Duodenal mucosa (tissue), 2 donors: ENCODE measurements around the gene PTX4.
"Not testable (repeated sequence)": the region's sequence is repeated elsewhere in the genome, so short reads cannot be mapped to it uniquely, and the experiment has no call there.

Experiments
- H3K27ac ChIP-seq: one replicate; pipeline ENCODE4 v1.7.0; 2013; ENCODE audit warnings: low read depth, low read length
- H3K27me3 ChIP-seq, 2 donors: one replicate each; pipeline ENCODE4 v1.7.0; 2013; ENCODE audit warnings: low read length in 2 of 2, control low read depth in 1 of 2; ENCODE audit not compliant: insufficient read depth in 2 of 2, control insufficient read depth in 1 of 2
- H3K36me3 ChIP-seq, 2 donors: one replicate each; pipeline ENCODE4 v1.7.0; 2013; ENCODE audit warnings: low read length in 2 of 2, control low read depth in 1 of 2; ENCODE audit not compliant: insufficient read depth in 2 of 2, control insufficient read depth in 1 of 2
- H3K4me1 ChIP-seq, 2 donors: one replicate each; pipeline ENCODE4 v1.7.0; 2013; ENCODE audit warnings: low read length in 2 of 2, control low read depth in 1 of 2; ENCODE audit not compliant: insufficient read depth in 2 of 2, control insufficient read depth in 1 of 2
- H3K4me3 ChIP-seq, 2 donors: one replicate each; pipeline ENCODE4 v1.7.0; 2013; ENCODE audit warnings: low read length in 2 of 2, low read depth in 1 of 2
- H3K9ac ChIP-seq, 2 donors: one replicate each; pipeline ENCODE4 v1.7.0; 2013; ENCODE audit warnings: low read length in 2 of 2, low read depth in 1 of 2
- H3K9me3 ChIP-seq, 2 donors: one replicate each; pipeline ENCODE4 v1.7.0; 2013; ENCODE audit warnings: low read length in 2 of 2, control low read depth in 1 of 2; ENCODE audit not compliant: control insufficient read depth in 1 of 2

The PTX4 gene

DNA sequence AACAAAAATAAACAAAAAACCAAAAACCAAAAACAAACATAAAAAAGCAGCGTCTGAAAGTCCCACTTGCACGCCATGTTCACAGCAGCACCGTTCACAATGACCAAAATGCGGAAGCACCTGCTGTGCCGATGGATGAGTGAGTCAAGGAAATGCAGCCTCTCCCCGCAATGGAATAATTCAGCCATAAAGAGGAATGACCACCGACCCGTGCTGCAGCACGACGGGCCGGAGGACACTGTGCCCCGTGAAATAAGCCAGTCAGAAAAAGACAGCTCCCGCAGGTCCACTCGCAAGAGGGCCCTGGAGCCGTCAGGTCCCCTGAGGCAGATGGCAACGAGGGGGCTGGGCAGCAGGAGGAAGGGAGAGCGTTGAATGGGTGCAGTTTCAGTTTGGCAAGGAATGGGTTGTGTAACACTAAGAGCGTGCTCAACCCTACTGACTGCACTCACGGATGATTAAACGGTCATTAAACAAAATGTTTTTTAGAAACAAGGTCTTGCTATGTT lies 19.0 kb downstream of the PTX4 start:
- no peaks in the 10 kb centered on the region for H3K36me3 ChIP-seq
- peaks cover 7 to 26% of the 10 kb centered on the region in 2 donors for H3K4me1 ChIP-seq
- H3K9ac ChIP-seq, result peak overlapping the region in 1 of 2 donors; percentile 6
- no peak overlapping the region for H3K4me3 ChIP-seq
- no peaks in the 10 kb centered on the region for H3K27me3 ChIP-seq
- no peak overlapping the region for H3K27ac ChIP-seq
- H3K9me3 ChIP-seq, result no peaks in the 10 kb centered on the region

DNA sequence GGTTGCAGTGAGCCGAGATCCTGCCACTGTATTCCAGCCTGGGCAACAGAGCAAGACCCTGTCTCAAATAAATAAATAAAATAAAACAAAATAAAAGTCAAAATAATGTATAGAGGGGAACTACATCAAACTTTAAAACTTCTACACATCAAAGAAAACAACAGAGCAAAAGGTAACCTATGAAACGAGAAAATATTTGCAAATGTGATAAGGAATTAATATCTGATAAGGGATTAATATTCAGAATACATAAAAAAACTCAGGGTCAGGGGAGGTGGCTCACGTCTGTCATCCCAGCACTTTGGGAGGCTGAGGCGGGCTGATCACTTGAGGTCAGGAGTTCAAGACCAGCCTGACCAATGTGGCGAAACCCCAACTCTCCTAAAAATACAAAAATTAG lies 19.6 kb downstream of the PTX4 start:
- not testable (repeated sequence) for H3K9ac ChIP-seq

DNA sequence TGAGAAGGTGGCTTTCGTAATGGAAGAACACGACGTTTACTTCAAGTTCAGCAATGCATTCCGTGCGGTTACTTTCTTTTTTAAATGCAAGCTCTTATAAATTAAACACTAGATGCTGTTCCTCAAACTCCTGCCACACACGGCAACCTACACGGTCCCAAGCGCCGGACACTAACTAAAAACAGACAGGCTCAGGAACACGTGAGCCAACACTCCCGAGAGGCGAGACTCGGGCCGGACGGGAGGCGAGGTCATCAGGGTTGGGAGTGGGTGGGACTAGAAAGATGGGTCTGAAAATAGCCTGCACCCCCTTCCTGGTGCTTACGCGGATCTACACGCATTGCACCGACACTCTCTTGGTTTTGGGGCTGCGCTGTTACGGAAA lies 20.3 kb downstream of the PTX4 start:
- Histone ChIP-seq H3K9ac (no peak overlapping the region), H3K27ac (no peak overlapping the region), H3K9me3 (no peaks in the 10 kb centered on the region), H3K4me3 (no peak overlapping the region), H3K4me1 (peaks cover 0 to 17% of the 10 kb centered on the region in 2 donors), H3K36me3 (peaks cover 0 to 5% of the 10 kb centered on the region in 2 donors), H3K27me3 (no peaks in the 10 kb centered on the region)

More for the DNA sequence above, 19.6 kb downstream of the PTX4 start:
- not testable (repeated sequence) for H3K36me3 ChIP-seq, H3K9me3 ChIP-seq, H3K27me3 ChIP-seq, H3K27ac ChIP-seq, H3K4me3 ChIP-seq
- peaks cover 5 to 24% of the 10 kb centered on the region in 2 donors for H3K4me1 ChIP-seq

DNA sequence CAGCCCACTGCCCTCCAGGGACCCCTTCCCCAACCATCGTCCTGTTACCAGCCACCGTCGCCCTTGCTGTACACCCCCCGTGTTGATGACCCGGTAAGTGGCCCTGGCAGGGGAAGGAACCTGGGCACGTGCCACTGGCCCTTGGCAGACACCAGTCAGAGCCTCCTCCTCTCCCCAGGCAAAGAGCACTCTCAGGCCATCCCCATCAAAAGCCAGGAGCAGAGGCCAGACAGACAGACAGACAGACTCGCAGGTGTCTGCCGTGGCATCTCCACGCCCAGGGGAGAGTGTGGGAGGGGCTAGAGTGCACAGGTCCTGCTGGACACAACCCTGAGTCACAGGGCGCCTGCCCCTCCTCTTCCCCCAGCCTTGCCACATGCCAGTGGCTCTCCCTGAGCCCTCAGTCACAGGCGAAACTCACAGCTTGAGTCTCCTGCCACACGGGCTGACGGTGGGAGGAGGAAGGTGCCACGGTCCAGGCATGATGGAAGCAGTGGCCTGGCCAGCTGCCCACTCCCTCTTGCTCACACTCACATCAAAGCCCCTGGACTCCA lies 21.7 kb downstream of the PTX4 start:
- peaks cover 0 to 14% of the 10 kb centered on the region in 2 donors for H3K4me1 ChIP-seq
- no peak overlapping the region for H3K4me3 ChIP-seq
- no peak overlapping the region for H3K27ac ChIP-seq
- no peaks in the 10 kb centered on the region for H3K9me3 ChIP-seq
- no peaks in the 10 kb centered on the region for H3K27me3 ChIP-seq
- H3K36me3 ChIP-seq, result peaks cover 0 to 5% of the 10 kb centered on the region in 2 donors
- H3K9ac ChIP-seq, result no peak overlapping the region

DNA sequence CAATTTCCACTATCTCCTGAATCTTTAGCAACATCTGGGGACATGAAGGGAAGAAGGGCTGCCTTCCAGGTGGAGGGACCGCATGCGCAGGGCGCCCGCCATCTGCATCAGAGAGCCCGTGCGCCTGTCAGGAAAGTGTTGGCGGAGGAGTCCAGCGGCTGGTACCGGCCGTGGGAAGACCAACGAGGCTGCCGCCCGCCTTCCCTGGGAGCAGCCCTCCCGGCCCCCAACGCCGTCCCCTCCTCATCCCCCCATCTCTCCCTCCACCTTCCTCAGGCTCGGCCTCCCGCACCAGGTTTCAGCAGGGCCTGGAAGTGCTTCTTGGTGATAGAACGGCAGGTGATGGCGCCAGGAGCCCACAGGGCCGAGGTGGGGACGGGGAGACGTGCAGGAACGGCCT lies 22.7 kb downstream of the PTX4 start:
- Histone ChIP-seq H3K4me1 (peaks cover 0 to 7% of the 10 kb centered on the region in 2 donors), H3K9me3 (no peaks in the 10 kb centered on the region), H3K27ac (no peak overlapping the region), H3K36me3 (peaks cover 3 to 7% of the 10 kb centered on the region in 2 donors), H3K4me3 (no peak overlapping the region), H3K27me3 (no peaks in the 10 kb centered on the region), H3K9ac (no peak overlapping the region)

DNA sequence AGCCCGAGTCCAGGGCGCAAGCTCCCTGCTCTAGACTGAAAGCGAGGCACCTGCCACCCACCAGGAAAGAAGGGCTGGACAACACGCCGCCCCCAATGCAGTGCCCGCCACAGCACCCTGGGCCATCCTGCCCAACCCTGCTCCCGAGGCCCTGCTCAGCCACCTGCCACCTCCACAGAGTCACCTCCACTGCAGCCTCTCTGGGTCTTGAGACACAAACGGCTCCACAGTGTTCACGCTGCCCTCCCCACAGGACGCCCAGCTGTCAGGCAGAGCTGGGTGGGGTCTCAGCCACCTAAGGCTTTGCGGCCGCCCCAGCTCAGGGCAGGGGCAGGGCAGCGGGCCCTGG lies 23.2 kb downstream of the PTX4 start:
- Histone ChIP-seq H3K4me1 (peaks cover 0 to 3% of the 10 kb centered on the region in 2 donors), H3K27me3 (no peaks in the 10 kb centered on the region), H3K27ac (no peak overlapping the region), H3K36me3 (peaks cover 4 to 13% of the 10 kb centered on the region in 2 donors), H3K9ac (no peak overlapping the region), H3K9me3 (no peaks in the 10 kb centered on the region), H3K4me3 (no peak overlapping the region)

DNA sequence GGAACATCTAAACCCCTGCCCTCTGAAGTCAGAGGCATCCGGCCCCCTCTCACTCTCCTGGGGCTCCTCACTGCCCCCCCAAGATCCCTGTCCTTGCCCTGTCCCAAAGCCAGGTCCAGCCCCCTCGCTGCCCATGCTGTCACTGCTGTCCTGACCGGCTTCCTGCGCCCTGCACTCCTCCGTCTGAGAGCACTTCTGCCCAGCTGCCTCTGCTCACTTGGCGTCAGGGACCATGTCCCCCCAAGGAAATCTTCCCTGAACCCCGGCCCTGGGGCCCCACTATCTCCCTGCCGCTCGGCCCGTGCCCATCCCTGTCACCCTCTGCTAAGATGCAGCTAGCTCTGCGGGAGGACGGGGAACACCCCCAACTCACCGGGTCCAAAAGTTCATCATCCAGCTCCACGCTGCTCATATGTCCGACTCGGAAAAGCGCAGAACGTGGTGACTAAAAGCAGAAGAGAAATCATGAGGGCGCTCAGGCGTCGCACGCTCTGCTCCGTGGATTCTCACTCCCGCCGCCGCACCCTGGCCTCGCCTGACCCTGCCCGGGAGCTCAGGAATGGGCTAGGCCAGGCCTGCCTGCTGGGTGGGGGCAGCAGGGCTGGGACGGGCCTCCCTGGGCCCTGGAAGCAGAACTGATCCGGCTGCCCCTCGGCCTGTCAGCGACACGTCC lies 23.7 kb downstream of the PTX4 start:
- Histone ChIP-seq H3K27me3 (no peaks in the 10 kb centered on the region), H3K4me3 (no peak overlapping the region), H3K9me3 (no peaks in the 10 kb centered on the region), H3K4me1 (no peaks in the 10 kb centered on the region), H3K27ac (no peak overlapping the region), H3K36me3 (peaks cover 4 to 18% of the 10 kb centered on the region in 2 donors), H3K9ac (no peak overlapping the region)

DNA sequence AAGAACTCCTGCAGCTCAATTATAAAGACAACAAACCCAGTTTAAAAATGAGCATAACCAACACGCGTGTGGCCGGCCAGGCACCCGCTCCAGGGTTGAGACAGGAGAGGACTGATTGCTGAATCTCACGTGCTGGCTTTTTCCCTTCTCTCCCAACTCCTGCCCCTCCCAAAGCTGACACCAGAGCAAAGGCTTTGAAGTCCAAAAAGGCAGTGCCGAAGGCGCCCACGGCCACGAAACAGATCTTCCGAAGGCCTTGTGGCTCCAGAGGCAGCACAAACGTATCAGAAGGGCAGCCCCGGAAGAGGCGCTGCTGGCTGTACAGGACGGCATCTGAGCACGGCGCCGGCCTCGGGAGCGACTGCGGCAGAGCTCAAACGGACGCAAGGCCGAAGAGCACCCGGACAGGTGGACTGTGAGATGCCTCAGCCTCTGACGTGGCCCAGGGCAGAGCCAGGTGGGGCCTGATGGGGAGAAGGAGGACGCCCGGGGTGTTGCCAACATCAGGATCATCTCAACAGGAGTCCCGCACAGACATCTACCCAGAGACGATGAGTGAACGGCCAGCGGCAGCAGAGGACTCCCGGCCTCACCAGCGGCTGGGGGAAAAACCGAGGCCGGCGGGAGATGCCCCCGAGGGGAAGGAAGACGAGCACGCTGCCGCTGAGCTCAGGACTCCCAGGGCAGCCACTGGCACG lies 24.4 kb downstream of the PTX4 start:
- H3K27me3 ChIP-seq, result no peaks in the 10 kb centered on the region
- no peak overlapping the region for H3K27ac ChIP-seq
- H3K4me3 ChIP-seq, result no peak overlapping the region
- no peaks in the 10 kb centered on the region for H3K4me1 ChIP-seq
- peaks cover 4 to 19% of the 10 kb centered on the region in 2 donors for H3K36me3 ChIP-seq
- no peaks in the 10 kb centered on the region for H3K9me3 ChIP-seq
- H3K9ac ChIP-seq, result no peak overlapping the region

DNA sequence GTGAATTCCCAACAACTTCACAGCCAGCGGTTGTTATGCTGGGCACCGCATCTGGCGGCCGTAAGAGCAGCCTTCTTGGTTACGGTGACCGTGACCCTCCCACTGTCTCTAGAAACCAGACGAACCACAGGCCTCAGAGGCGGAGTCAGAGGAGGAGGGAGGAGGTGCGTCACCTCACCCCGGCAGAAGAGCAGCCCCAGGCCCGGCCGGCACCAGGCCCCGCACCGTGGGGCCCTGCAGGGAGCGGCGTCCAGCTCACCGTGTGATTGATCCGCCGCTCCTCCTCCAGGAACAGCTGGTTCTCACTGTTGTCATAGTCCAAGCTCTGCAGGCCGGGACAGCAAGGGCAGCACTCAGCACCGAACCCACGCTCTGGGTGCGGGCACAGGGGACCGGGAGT lies 27.6 kb downstream of the PTX4 start:
- no peak overlapping the region for H3K4me3 ChIP-seq

DNA sequence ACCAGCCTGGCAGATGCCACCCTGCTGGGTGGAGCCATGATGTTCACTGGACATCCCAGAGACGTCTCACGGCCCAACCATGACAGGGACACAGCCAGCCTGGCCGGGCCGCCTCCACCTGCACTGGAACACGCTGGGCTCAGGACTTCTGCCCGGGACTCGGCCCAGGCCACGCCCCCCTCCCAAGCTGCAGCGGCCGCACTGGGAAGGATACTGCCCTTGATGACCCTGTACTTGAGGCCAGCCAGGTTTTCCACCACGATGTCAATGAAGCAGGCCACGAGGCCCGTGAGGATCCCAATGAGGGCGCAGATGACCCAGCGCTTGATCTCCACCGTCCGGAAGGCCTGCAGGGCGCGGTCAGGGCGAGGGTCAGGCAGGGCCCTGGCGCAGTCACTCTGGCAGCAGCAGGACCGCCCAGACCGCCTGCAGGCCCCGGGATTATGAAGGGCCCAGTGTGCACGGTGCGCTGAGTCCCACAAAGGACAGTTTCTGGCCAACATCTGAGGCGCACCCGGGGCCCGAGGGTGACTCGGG lies 28.1 kb downstream of the PTX4 start:
- H3K27ac ChIP-seq, result no peak overlapping the region

More for the DNA sequence above, 27.6 kb downstream of the PTX4 start:
- no peaks in the 10 kb centered on the region for H3K27me3 ChIP-seq
- H3K36me3 ChIP-seq, result peaks cover 12 to 29% of the 10 kb centered on the region in 2 donors
- no peaks in the 10 kb centered on the region for H3K4me1 ChIP-seq
- H3K9ac ChIP-seq, result no peak overlapping the region
- H3K27ac ChIP-seq, result no peak overlapping the region
- H3K9me3 ChIP-seq, result no peaks in the 10 kb centered on the region

More for the DNA sequence above, 28.1 kb downstream of the PTX4 start:
- Histone ChIP-seq H3K36me3 (peaks cover 12 to 34% of the 10 kb centered on the region in 2 donors), H3K9me3 (no peaks in the 10 kb centered on the region), H3K27me3 (no peaks in the 10 kb centered on the region), H3K4me3 (no peak overlapping the region), H3K9ac (no peak overlapping the region), H3K4me1 (no peaks in the 10 kb centered on the region)
